SK-N-SH (cell line): ENCODE measurements around the gene GTF3C1. TPM values are rescaled to one million over a fixed set of nuclear protein-coding genes. Genes with fewer than 3 reads are reported as not detected.

Experiments
- CTCF ChIA-PET: fragments of 300-600, 350-600 bp; formaldehyde crosslinking; extraction: SDS; loops from one replicate; lab custom pipeline; 2021; lab: Yijun Ruan, JAX
- POLR2A ChIA-PET: fragments of 350-600 bp; sonication (Branson Sonifier 250); formaldehyde crosslinking; extraction: SDS; loops from one replicate; lab custom pipeline; 2020; ENCODE audit warnings: antibody characterized with exemption, inconsistent platforms; lab: Yijun Ruan, JAX
- DNase-seq: peaks from one replicate; pipeline ENCODE4 v3.0.0; 2012
- H2AFZ ChIP-seq: fragments of 200-600 bp; sonication (generic); 2 replicates; pipeline ENCODE4 v1.8.1; 2016; ENCODE audit warnings: antibody characterized with exemption, mild to moderate bottlenecking, low read depth
- H3F3A ChIP-seq: fragments of 200-600 bp; sonication (generic); replicated peaks from 2 replicates; pipeline ENCODE3; 2016; ENCODE audit warnings: antibody characterized with exemption, mild to moderate bottlenecking; ENCODE audit not compliant: insufficient read depth
- H3K27ac ChIP-seq, 2 experiments: fragments of 200-500 bp in 1 of 2; fragments of 200-600 bp in 1 of 2; sonication (Bioruptor generic) in 1 of 2; sonication (generic), shearing (Covaris generic) in 1 of 2; 2 replicates each; pipeline versions ENCODE4 v1.5.1 to v1.6.1; 2014 to 2016; ENCODE audit warnings: low read depth in 2 of 2, inconsistent platforms in 1 of 2, low read length in 1 of 2, mild to moderate bottlenecking in 1 of 2, mixed read lengths in 1 of 2
- H3K27me3 ChIP-seq: fragments of 200-600 bp; sonication (generic), shearing (Covaris generic); 2 replicates; pipeline ENCODE4 v1.6.1; 2016; ENCODE audit warnings: mixed run types; ENCODE audit not compliant: insufficient read depth
- H3K36me3 ChIP-seq, 2 experiments: fragments of 200-500 bp in 1 of 2; fragments of 200-600 bp in 1 of 2; sonication (Bioruptor generic) in 1 of 2; sonication (generic) in 1 of 2; replicated peaks in 1 of 2; 2 replicates each; pipeline versions ENCODE3 to v1.5.1; 2014 to 2016; ENCODE audit warnings: low read length in 1 of 2, mild to moderate bottlenecking in 1 of 2; ENCODE audit not compliant: insufficient read depth in 2 of 2, control insufficient read depth in 1 of 2
- H3K4me1 ChIP-seq, 2 experiments: fragments of 200-500 bp in 1 of 2; fragments of 200-600 bp in 1 of 2; sonication (Bioruptor generic) in 1 of 2; sonication (generic), shearing (Covaris generic) in 1 of 2; 2 replicates each; pipeline versions ENCODE4 v1.5.1 to v1.6.1; 2014 to 2016; ENCODE audit warnings: low read depth in 1 of 2, low read length in 1 of 2, mixed run types in 1 of 2; ENCODE audit not compliant: insufficient read depth in 2 of 2, control insufficient read depth in 1 of 2
- H3K4me2 ChIP-seq: fragments of 200-600 bp; sonication (generic), shearing (Covaris generic); 2 replicates; pipeline ENCODE4 v1.6.1; 2017; ENCODE audit warnings: mixed run types
- H3K4me3 ChIP-seq, 2 experiments: fragments of 200-500 bp in 1 of 2; fragments of 200-600 bp in 1 of 2; sonication (Bioruptor generic) in 1 of 2; sonication (generic), shearing (Covaris generic) in 1 of 2; 2 replicates each; pipeline versions ENCODE4 v1.5.1 to v1.8.1; 2014 to 2016; ENCODE audit warnings: low read depth in 2 of 2, inconsistent platforms in 1 of 2, low read length in 1 of 2, mild to moderate bottlenecking in 1 of 2, mixed read lengths in 1 of 2, moderate library complexity in 1 of 2
- H3K79me2 ChIP-seq: fragments of 200-600 bp; sonication (generic); 2 replicates; pipeline ENCODE4 v1.8.1; 2017; ENCODE audit warnings: mild to moderate bottlenecking; ENCODE audit not compliant: insufficient read depth
- H3K9ac ChIP-seq: fragments of 200-600 bp; sonication (generic); 2 replicates; pipeline ENCODE4 v1.6.1; 2017; ENCODE audit warnings: mixed run types
- H3K9me2 ChIP-seq: fragments of 200-600 bp; sonication (generic); 2 replicates; pipeline ENCODE4 v1.6.1; 2017; ENCODE audit warnings: mixed run types
- H3K9me3 ChIP-seq: fragments of 200-600 bp; sonication (generic); 2 replicates; pipeline ENCODE4 v1.6.1; 2017; ENCODE audit warnings: mixed run types, mild to moderate bottlenecking, moderate library complexity
- H4K20me1 ChIP-seq: fragments of 200-600 bp; sonication (generic); 2 replicates; pipeline ENCODE4 v1.6.1; 2017; ENCODE audit warnings: mild to moderate bottlenecking, mixed run types; ENCODE audit not compliant: insufficient read depth
- CHD2 ChIP-seq: fragments of 150-350 bp; IDR thresholded peaks from 2 replicates; pipeline ENCODE4 v1.6.1; 2018; ENCODE audit warnings: low read length; ENCODE audit not compliant: partially characterized antibody
- ELF1 ChIP-seq: IDR thresholded peaks from 2 replicates; pipeline ENCODE4 v1.4.0; 2012
- EP300 ChIP-seq, 2 experiments: IDR thresholded peaks; 2 replicates each; pipeline versions ENCODE4 v1.4.0 to v1.6.1; 2012; ENCODE audit warnings: borderline replicate concordance in 1 of 2, low read depth in 1 of 2, low read length in 1 of 2
- FOSL2 ChIP-seq: IDR thresholded peaks from 2 replicates; pipeline ENCODE4 v1.4.0; 2012; ENCODE audit warnings: low read depth, mild to moderate bottlenecking, moderate library complexity, borderline replicate concordance
- JUND ChIP-seq: IDR thresholded peaks from 2 replicates; pipeline ENCODE4 v1.4.0; 2012
- MEF2A ChIP-seq: IDR thresholded peaks from 2 replicates; pipeline ENCODE4 v1.4.0; 2012; ENCODE audit warnings: low read depth, borderline replicate concordance
- MXI1 ChIP-seq: IDR thresholded peaks from 2 replicates; pipeline ENCODE4 v1.6.1; 2012; ENCODE audit warnings: mild to moderate bottlenecking, low read depth, low read length, improper control_type of control experiment
- POLR2AphosphoS5 ChIP-seq: IDR thresholded peaks from 2 replicates; pipeline ENCODE4 v1.6.1; 2012; ENCODE audit warnings: low read depth, low read length
- RAD21 ChIP-seq: IDR thresholded peaks from 2 replicates; pipeline ENCODE4 v1.6.1; 2012; ENCODE audit warnings: mild to moderate bottlenecking, low read length
- RXRA ChIP-seq: IDR thresholded peaks from 2 replicates; pipeline ENCODE4 v1.4.0; 2012; ENCODE audit warnings: low read depth, mild to moderate bottlenecking, borderline replicate concordance
- SMC3 ChIP-seq: IDR thresholded peaks from 2 replicates; pipeline ENCODE4 v1.6.1; 2012; ENCODE audit warnings: low read depth, low read length, improper control_type of control experiment
- TAF1 ChIP-seq: IDR thresholded peaks from 2 replicates; pipeline ENCODE4 v1.6.1; 2012; ENCODE audit warnings: low read depth, mild to moderate bottlenecking, low read length, moderate library complexity, borderline replicate concordance
- TEAD4 ChIP-seq: IDR thresholded peaks from 2 replicates; pipeline ENCODE4 v1.4.0; 2012; ENCODE audit warnings: mild to moderate bottlenecking, borderline replicate concordance; ENCODE audit not compliant: insufficient read depth
- WGBS: methylation state at CpG from one replicate; pipeline ENCODE4 v1.1.6; 2017; ENCODE audit warnings: low lambda C conversion rate; 5-methylcytosine and 5-hydroxymethylcytosine counted together
- polyA plus RNA-seq, 3 experiments: library from polyadenylated mRNA; depleted of rRNA; stranded (reverse); fragments of >200 nt; gene quantifications; 2 replicates each; pipeline ENCODE4 v1.2.3, GENCODE V29; 2012
- TF ChIP-seq, protein P1 (sequence below): fragments of 150-350 bp; IDR thresholded peaks from 2 replicates; pipeline ENCODE4 v1.6.1; 2016; ENCODE audit warnings: mild to moderate bottlenecking, low read depth, low read length
- TF ChIP-seq, protein P2 (sequence below): IDR thresholded peaks from 2 replicates; pipeline ENCODE4 v1.4.0; 2012; ENCODE audit warnings: low read depth, borderline replicate concordance
- TF ChIP-seq, protein P3 (sequence below): IDR thresholded peaks from 2 replicates; pipeline ENCODE4 v1.4.0; 2012; ENCODE audit warnings: low read depth, borderline replicate concordance
- TF ChIP-seq, protein P4 (sequence below): IDR thresholded peaks from 2 replicates; pipeline ENCODE4 v1.4.0; 2012; ENCODE audit warnings: low read depth
- TF ChIP-seq, protein P5 (sequence below): IDR thresholded peaks from 2 replicates; pipeline ENCODE4 v1.6.1; 2012; ENCODE audit warnings: mild to moderate bottlenecking, low read depth, low read length, moderate library complexity

Gene GTF3C1
- polyA plus RNA-seq, 1 of the 3 experiments (the other 2 are of a cell fraction), result 47.2 TPM

DNA sequence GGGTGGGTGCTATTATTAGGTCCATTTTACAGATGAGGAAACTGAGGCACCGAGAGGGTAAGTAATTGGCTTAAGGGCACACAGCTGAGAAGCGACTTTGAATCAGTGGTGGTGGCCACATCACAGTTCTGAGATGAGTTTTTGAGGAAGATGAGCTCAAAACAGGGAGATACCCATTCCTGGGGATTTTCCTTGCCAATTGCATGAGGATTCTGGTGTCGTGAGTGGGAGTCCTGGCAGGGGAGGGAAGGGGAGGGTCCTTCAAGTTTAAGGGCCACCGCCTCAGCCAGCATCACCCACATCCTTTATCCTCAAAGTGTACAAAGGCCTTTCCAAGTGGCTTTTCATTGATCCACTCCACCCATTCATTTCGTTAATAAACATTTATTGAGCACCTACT, 102.4 kb downstream of the GTF3C1 start:
- WGBS, result 57% methylated on average over 4 of the region's 5 CpGs
- H3K9me3 ChIP-seq, result no peaks in the 10 kb centered on the region
- no peak overlapping the region for H3K4me3 ChIP-seq
- no peak for DNase-seq
- no peaks in the 10 kb centered on the region for H4K20me1 ChIP-seq
- POLR2A ChIA-PET, result no interaction called here
- peaks cover 6% of the 10 kb centered on the region for H3F3A ChIP-seq
- no peaks in the 10 kb centered on the region for H3K36me3 ChIP-seq
- H3K4me1 ChIP-seq, result peaks cover 0 to 5% of the 10 kb centered on the region in 2 experiments; a peak in 1 of 4 replicates
- no peak overlapping the region for H3K9ac ChIP-seq
- no peak overlapping the region for H3K27ac ChIP-seq
- H3K27me3 ChIP-seq, result no peaks in the 10 kb centered on the region
- CTCF ChIA-PET, result no interaction called here
- no peak overlapping the region for H2AFZ ChIP-seq
- no peak overlapping the region for H3K4me2 ChIP-seq
- no peaks in the 10 kb centered on the region for H3K79me2 ChIP-seq
- no peaks in the 10 kb centered on the region for H3K9me2 ChIP-seq
- TF ChIP-seq, protein P1, sequence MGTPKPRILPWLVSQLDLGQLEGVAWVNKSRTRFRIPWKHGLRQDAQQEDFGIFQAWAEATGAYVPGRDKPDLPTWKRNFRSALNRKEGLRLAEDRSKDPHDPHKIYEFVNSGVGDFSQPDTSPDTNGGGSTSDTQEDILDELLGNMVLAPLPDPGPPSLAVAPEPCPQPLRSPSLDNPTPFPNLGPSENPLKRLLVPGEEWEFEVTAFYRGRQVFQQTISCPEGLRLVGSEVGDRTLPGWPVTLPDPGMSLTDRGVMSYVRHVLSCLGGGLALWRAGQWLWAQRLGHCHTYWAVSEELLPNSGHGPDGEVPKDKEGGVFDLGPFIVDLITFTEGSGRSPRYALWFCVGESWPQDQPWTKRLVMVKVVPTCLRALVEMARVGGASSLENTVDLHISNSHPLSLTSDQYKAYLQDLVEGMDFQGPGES, result no peak
- TF ChIP-seq, protein P2, sequence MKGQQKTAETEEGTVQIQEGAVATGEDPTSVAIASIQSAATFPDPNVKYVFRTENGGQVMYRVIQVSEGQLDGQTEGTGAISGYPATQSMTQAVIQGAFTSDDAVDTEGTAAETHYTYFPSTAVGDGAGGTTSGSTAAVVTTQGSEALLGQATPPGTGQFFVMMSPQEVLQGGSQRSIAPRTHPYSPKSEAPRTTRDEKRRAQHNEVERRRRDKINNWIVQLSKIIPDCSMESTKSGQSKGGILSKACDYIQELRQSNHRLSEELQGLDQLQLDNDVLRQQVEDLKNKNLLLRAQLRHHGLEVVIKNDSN, result no peak
- TF ChIP-seq, protein P3, sequence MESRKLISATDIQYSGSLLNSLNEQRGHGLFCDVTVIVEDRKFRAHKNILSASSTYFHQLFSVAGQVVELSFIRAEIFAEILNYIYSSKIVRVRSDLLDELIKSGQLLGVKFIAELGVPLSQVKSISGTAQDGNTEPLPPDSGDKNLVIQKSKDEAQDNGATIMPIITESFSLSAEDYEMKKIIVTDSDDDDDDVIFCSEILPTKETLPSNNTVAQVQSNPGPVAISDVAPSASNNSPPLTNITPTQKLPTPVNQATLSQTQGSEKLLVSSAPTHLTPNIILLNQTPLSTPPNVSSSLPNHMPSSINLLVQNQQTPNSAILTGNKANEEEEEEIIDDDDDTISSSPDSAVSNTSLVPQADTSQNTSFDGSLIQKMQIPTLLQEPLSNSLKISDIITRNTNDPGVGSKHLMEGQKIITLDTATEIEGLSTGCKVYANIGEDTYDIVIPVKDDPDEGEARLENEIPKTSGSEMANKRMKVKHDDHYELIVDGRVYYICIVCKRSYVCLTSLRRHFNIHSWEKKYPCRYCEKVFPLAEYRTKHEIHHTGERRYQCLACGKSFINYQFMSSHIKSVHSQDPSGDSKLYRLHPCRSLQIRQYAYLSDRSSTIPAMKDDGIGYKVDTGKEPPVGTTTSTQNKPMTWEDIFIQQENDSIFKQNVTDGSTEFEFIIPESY, result no peak
- TF ChIP-seq, protein P4, sequence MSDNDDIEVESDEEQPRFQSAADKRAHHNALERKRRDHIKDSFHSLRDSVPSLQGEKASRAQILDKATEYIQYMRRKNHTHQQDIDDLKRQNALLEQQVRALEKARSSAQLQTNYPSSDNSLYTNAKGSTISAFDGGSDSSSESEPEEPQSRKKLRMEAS, result no peak
- no peak for TF ChIP-seq FOSL2
- no peak for TF ChIP-seq MXI1
- no peak for TF ChIP-seq TEAD4
- TF ChIP-seq MEF2A, result no peak
- no peak for TF ChIP-seq EP300 (IDR thresholded peaks at IDR 0.05; ENCODE audit: borderline replicate concordance in 1 of 2, low read depth in 1 of 2, low read length in 1 of 2)
- TF ChIP-seq JUND, result no peak
- TF ChIP-seq POLR2AphosphoS5, result no peak

DNA sequence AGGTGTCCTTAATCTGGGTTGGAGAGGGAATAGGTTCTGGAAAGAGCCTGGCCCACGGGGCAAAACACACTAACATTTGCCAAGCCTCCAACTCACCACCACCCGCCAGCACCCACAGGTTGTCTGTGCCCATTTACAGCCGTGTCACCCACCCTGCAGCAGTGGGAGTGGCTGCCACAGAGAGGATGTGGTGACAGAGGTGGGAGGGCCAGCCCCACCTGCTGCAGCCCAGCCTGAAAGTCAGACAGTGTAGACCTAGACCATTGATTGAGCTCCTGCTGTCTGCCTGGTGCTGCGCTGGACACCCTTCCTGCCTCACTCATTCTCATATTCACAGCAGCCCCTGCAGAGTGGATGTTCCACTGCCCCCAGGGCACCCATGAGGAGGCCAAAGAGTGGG, 103.0 kb downstream of the GTF3C1 start:
- 47% methylated on average over 4 of the region's 4 CpGs for WGBS
- no peak overlapping the region for H3K4me2 ChIP-seq
- peaks cover 6% of the 10 kb centered on the region for H3F3A ChIP-seq
- no peak overlapping the region for H3K9ac ChIP-seq
- H3K79me2 ChIP-seq, result no peaks in the 10 kb centered on the region
- no peaks in the 10 kb centered on the region for H3K27me3 ChIP-seq
- no peaks in the 10 kb centered on the region for H3K36me3 ChIP-seq
- DNase-seq, result no peak
- no peaks in the 10 kb centered on the region for H4K20me1 ChIP-seq
- H3K27ac ChIP-seq, result no peak overlapping the region
- no peaks in the 10 kb centered on the region for H3K9me2 ChIP-seq
- H3K4me3 ChIP-seq, result no peak overlapping the region
- ChIA-PET POLR2A (no interaction called here), CTCF (no interaction called here)
- no peak overlapping the region for H2AFZ ChIP-seq
- H3K4me1 ChIP-seq, result peaks cover 0 to 5% of the 10 kb centered on the region in 2 experiments; a peak in 1 of 4 replicates
- no peaks in the 10 kb centered on the region for H3K9me3 ChIP-seq
- TF ChIP-seq TAF1, result no peak
- no peak for TF ChIP-seq ELF1
- TF ChIP-seq RXRA, result no peak
- TF ChIP-seq, protein P5, sequence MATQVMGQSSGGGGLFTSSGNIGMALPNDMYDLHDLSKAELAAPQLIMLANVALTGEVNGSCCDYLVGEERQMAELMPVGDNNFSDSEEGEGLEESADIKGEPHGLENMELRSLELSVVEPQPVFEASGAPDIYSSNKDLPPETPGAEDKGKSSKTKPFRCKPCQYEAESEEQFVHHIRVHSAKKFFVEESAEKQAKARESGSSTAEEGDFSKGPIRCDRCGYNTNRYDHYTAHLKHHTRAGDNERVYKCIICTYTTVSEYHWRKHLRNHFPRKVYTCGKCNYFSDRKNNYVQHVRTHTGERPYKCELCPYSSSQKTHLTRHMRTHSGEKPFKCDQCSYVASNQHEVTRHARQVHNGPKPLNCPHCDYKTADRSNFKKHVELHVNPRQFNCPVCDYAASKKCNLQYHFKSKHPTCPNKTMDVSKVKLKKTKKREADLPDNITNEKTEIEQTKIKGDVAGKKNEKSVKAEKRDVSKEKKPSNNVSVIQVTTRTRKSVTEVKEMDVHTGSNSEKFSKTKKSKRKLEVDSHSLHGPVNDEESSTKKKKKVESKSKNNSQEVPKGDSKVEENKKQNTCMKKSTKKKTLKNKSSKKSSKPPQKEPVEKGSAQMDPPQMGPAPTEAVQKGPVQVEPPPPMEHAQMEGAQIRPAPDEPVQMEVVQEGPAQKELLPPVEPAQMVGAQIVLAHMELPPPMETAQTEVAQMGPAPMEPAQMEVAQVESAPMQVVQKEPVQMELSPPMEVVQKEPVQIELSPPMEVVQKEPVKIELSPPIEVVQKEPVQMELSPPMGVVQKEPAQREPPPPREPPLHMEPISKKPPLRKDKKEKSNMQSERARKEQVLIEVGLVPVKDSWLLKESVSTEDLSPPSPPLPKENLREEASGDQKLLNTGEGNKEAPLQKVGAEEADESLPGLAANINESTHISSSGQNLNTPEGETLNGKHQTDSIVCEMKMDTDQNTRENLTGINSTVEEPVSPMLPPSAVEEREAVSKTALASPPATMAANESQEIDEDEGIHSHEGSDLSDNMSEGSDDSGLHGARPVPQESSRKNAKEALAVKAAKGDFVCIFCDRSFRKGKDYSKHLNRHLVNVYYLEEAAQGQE, result no peak
- TF ChIP-seq, protein P3, result no peak
- no peak for TF ChIP-seq TEAD4
- no peak for TF ChIP-seq RAD21
- no peak for TF ChIP-seq SMC3
- no peak for TF ChIP-seq JUND
- TF ChIP-seq CHD2, result no peak
